ENCODE results near the gene PLEKHB1. TPM values are rescaled to one million over a fixed set of nuclear protein-coding genes. Genes with fewer than 3 reads are reported as not detected.

The PLEKHB1 gene
- total and polyA plus RNA-seq, 4 donors = 0.75 to 1.4 (median 1.1) TPM

- TF ChIP-seq CTCF (IDR thresholded peaks at IDR 0.05; ENCODE audit: low read depth, low read length, missing input control) = no peak
- TF ChIP-seq FOXA2 (IDR thresholded peaks at IDR 0.05) = no peak
- no peak for TF ChIP-seq RXRA (IDR thresholded peaks at IDR 0.05)
- 88% methylated on average over 2 of the region's 2 CpGs for WGBS
- H3K36me3 ChIP-seq (ENCODE audit: control insufficient read depth in 4 of 4, insufficient read depth in 3 of 4, low read depth in 1 of 4, low read length in 3 of 4) = no peaks in the 10 kb centered on the region
Observed at GRCh38 chr11:73633999-73634398, 12.4 kb upstream of the PLEKHB1 start.

GRCh38 chr11:73635721-73636120 lies 10.7 kb upstream of the PLEKHB1 start:
- Histone ChIP-seq H3K27me3 (ENCODE audit: control insufficient read depth in 4 of 4, insufficient read depth in 4 of 4, low read length in 3 of 4) (no peaks in the 10 kb centered on the region), H3K4me1 (ENCODE audit: control insufficient read depth in 4 of 4, insufficient read depth in 4 of 4, low read length in 3 of 4) (no peaks in the 10 kb centered on the region), H3K36me3 (ENCODE audit: control insufficient read depth in 4 of 4, insufficient read depth in 3 of 4, low read depth in 1 of 4, low read length in 3 of 4) (no peaks in the 10 kb centered on the region), H3K9ac (ENCODE audit: low read depth in 1 of 2, low read length in 2 of 2) (no peak overlapping the region), H3K9me3 (ENCODE audit: control insufficient read depth in 4 of 4, low read length in 3 of 4) (no peaks in the 10 kb centered on the region), H3K27ac (ENCODE audit: low read depth in 1 of 2, low read length in 2 of 2) (no peak overlapping the region), H3K4me3 (ENCODE audit: low read depth in 1 of 3, low read length in 3 of 3) (no peak overlapping the region)
- DNase-seq (ENCODE audit: low spot score) = no peak
- TF ChIP-seq TAF1 (conservative IDR thresholded peaks at IDR 0.05) = no peak
- no peak for TF ChIP-seq GABPA (IDR thresholded peaks at IDR 0.05 in 1 of 2, conservative IDR thresholded peaks at IDR 0.05 in 1 of 2)
- no peak for TF ChIP-seq HNF4G (IDR thresholded peaks at IDR 0.05)
- no peak for TF ChIP-seq MAX (IDR thresholded peaks at IDR 0.05)
- no peak for TF ChIP-seq EGR1 (IDR thresholded peaks at IDR 0.05; ENCODE audit: low read depth in 2 of 2)
- no peak for TF ChIP-seq YY1 (IDR thresholded peaks at IDR 0.05)
- no peak for TF ChIP-seq RAD21 (IDR thresholded peaks at IDR 0.05)
- TF ChIP-seq ZBTB33 (IDR thresholded peaks at IDR 0.05) = no peak
- TF ChIP-seq FOXA2 (IDR thresholded peaks at IDR 0.05) = no peak
- TF ChIP-seq CTCF (IDR thresholded peaks at IDR 0.05; ENCODE audit: low read depth, low read length, missing input control) = no peak
- 87% methylated on average over 5 of the region's 5 CpGs for WGBS

More at GRCh38 chr11:73633999-73634398, 12.4 kb upstream of the PLEKHB1 start:
- no peak overlapping the region for H3K9ac ChIP-seq (ENCODE audit: low read depth in 1 of 2, low read length in 2 of 2)
- no peaks in the 10 kb centered on the region for H3K9me3 ChIP-seq (ENCODE audit: control insufficient read depth in 4 of 4, low read length in 3 of 4)
- H3K4me1 ChIP-seq (ENCODE audit: control insufficient read depth in 4 of 4, insufficient read depth in 4 of 4, low read length in 3 of 4) = no peaks in the 10 kb centered on the region
- no peak overlapping the region for H3K27ac ChIP-seq (ENCODE audit: low read depth in 1 of 2, low read length in 2 of 2)
- no peak overlapping the region for H3K4me3 ChIP-seq (ENCODE audit: low read depth in 1 of 3, low read length in 3 of 3)
- H3K27me3 ChIP-seq (ENCODE audit: control insufficient read depth in 4 of 4, insufficient read depth in 4 of 4, low read length in 3 of 4) = no peaks in the 10 kb centered on the region
- DNase-seq (ENCODE audit: low spot score) = no peak

- Histone ChIP-seq H3K27me3 (ENCODE audit: control insufficient read depth in 4 of 4, insufficient read depth in 4 of 4, low read length in 3 of 4) (no peaks in the 10 kb centered on the region), H3K36me3 (ENCODE audit: control insufficient read depth in 4 of 4, insufficient read depth in 3 of 4, low read depth in 1 of 4, low read length in 3 of 4) (no peaks in the 10 kb centered on the region), H3K4me3 (ENCODE audit: low read depth in 1 of 3, low read length in 3 of 3) (no peak overlapping the region), H3K4me1 (ENCODE audit: control insufficient read depth in 4 of 4, insufficient read depth in 4 of 4, low read length in 3 of 4) (no peaks in the 10 kb centered on the region), H3K27ac (ENCODE audit: low read depth in 1 of 2, low read length in 2 of 2) (no peak overlapping the region), H3K9ac (ENCODE audit: low read depth in 1 of 2, low read length in 2 of 2) (no peak overlapping the region), H3K9me3 (ENCODE audit: control insufficient read depth in 4 of 4, low read length in 3 of 4) (no peaks in the 10 kb centered on the region)
- 96% methylated on average over 5 of the region's 5 CpGs for WGBS
- DNase-seq (ENCODE audit: low spot score) = no peak
- no peak for TF ChIP-seq FOXA1 (IDR thresholded peaks at IDR 0.05)
- TF ChIP-seq ZBTB33 (IDR thresholded peaks at IDR 0.05) = no peak
- TF ChIP-seq CTCF (IDR thresholded peaks at IDR 0.05; ENCODE audit: low read depth, low read length, missing input control) = no peak
- no peak for TF ChIP-seq ATF3 (IDR thresholded peaks at IDR 0.05)
- no peak for TF ChIP-seq NR2F2 (IDR thresholded peaks at IDR 0.05)
- no peak for TF ChIP-seq HNF4A (conservative IDR thresholded peaks at IDR 0.05)
- TF ChIP-seq EGR1 (IDR thresholded peaks at IDR 0.05; ENCODE audit: low read depth in 2 of 2) = no peak
- TF ChIP-seq FOXA2 (IDR thresholded peaks at IDR 0.05) = no peak
- no peak for TF ChIP-seq RAD21 (IDR thresholded peaks at IDR 0.05)
- no peak for TF ChIP-seq SP1 (IDR thresholded peaks at IDR 0.05)
- no peak for TF ChIP-seq RXRA (IDR thresholded peaks at IDR 0.05)
- TF ChIP-seq MAX (IDR thresholded peaks at IDR 0.05) = no peak
Observed at GRCh38 chr11:73636249-73636648, 10.1 kb upstream of the PLEKHB1 start.
